ENCODE measurements around the gene GSAP.

- TF ChIP-seq POLR2A (IDR thresholded peaks at IDR 0.05): no peak
- TF ChIP-seq CTCF (IDR thresholded peaks at IDR 0.05): no peak
Measured at GRCh38 chr7:77458786-77459185, 42.6 kb upstream of the GSAP start.

Data from lower leg skin (tissue), 3 donors.